Hematopoietic multipotent progenitor cell treated with erythropoietin and hydrocortisone succinate and interleukin-3 and kit ligand, for 6 days (in vitro differentiated cells): Measurements from ENCODE around the gene LIMK2.
"Not testable (repeated sequence)": the region's sequence is repeated elsewhere in the genome, so short reads cannot be mapped to it uniquely, and the experiment has no call there.

Source experiments
- DNase-seq: peaks from one replicate; pipeline ENCODE4 v3.0.0-alpha.2; 2015

Gene LIMK2

GRCh38 chr22:31244943-31245451 is 32.9 kb downstream of the LIMK2 start:
- peak; percentile 49 for DNase-seq

GRCh38 chr22:31245998-31246397 is 33.9 kb downstream of the LIMK2 start:
- not testable (repeated sequence) for DNase-seq

- DNase-seq = no peak
These were observed 34.6 kb downstream of the LIMK2 start for GRCh38 chr22:31246687-31247086.

- no peak for DNase-seq
These were observed 35.6 kb downstream of the LIMK2 start for GRCh38 chr22:31247726-31248125.

GRCh38 chr22:31248138-31248745 is 36.1 kb downstream of the LIMK2 start:
- DNase-seq = peak; percentile 90

GRCh38 chr22:31248965-31249958 is 37.2 kb downstream of the LIMK2 start:
- DNase-seq = no peak

- no peak for DNase-seq
These were observed 38.9 kb downstream of the LIMK2 start for GRCh38 chr22:31250740-31251600.

GRCh38 chr22:31253949-31254348 is 41.9 kb downstream of the LIMK2 start:
- no peak for DNase-seq

- no peak for DNase-seq
These were observed 47.8 kb downstream of the LIMK2 start for GRCh38 chr22:31259798-31260473.

GRCh38 chr22:31260474-31260856 is 48.4 kb downstream of the LIMK2 start:
- DNase-seq = no peak

- no peak for DNase-seq
These were observed 50.4 kb downstream of the LIMK2 start for GRCh38 chr22:31262312-31263133.

- no peak for DNase-seq
These were observed 52.0 kb downstream of the LIMK2 start for GRCh38 chr22:31263896-31264640.

GRCh38 chr22:31268281-31268680 is 56.2 kb downstream of the LIMK2 start:
- DNase-seq = no peak

GRCh38 chr22:31269892-31270579 is 57.9 kb downstream of the LIMK2 start:
- no peak for DNase-seq

- no peak for DNase-seq
These were observed 58.9 kb downstream of the LIMK2 start for GRCh38 chr22:31271026-31271425.

GRCh38 chr22:31271485-31271884 is 59.4 kb downstream of the LIMK2 start:
- DNase-seq = no peak

- peak; percentile 83 for DNase-seq
These were observed 60.7 kb downstream of the LIMK2 start for GRCh38 chr22:31272522-31273446.

GRCh38 chr22:31274017-31274416 is 61.9 kb downstream of the LIMK2 start:
- DNase-seq = no peak

- no peak for DNase-seq
These were observed 62.9 kb downstream of the LIMK2 start for GRCh38 chr22:31275018-31275417.
